Gastroesophageal sphincter (tissue), 3 donors: ENCODE data around the gene SLC39A10.

Source experiments
- EP300 ChIP-seq: sonication (generic); formaldehyde crosslinking; IDR thresholded peaks from one replicate; pipeline ENCODE4 v1.6.1; 2017; ENCODE audit warnings: antibody characterized with exemption, mild to moderate bottlenecking
- POLR2A ChIP-seq, 2 donors: fragments of 450-650 bp; IDR thresholded peaks; one replicate each; pipeline ENCODE4 v1.6.1; 2017; ENCODE audit warnings: antibody characterized with exemption in 2 of 2, mild to moderate bottlenecking in 2 of 2, moderate library complexity in 1 of 2
- POLR2AphosphoS5 ChIP-seq: sonication (generic); formaldehyde crosslinking; IDR thresholded peaks from one replicate; pipeline ENCODE4 v1.6.1; 2017; ENCODE audit warnings: antibody characterized with exemption
- TF ChIP-seq, protein P1 (sequence below), 4 experiments: fragments of 200-600 bp in 2 of 4; fragments of 450-650 bp in 2 of 4; sonication (generic) in 1 of 4; IDR thresholded peaks; one replicate each; pipeline ENCODE4 v1.5.1; 2017 to 2019; ENCODE audit warnings: antibody characterized with exemption in 4 of 4, mild to moderate bottlenecking in 2 of 4, moderate library complexity in 2 of 4

- TF ChIP-seq, protein P1, sequence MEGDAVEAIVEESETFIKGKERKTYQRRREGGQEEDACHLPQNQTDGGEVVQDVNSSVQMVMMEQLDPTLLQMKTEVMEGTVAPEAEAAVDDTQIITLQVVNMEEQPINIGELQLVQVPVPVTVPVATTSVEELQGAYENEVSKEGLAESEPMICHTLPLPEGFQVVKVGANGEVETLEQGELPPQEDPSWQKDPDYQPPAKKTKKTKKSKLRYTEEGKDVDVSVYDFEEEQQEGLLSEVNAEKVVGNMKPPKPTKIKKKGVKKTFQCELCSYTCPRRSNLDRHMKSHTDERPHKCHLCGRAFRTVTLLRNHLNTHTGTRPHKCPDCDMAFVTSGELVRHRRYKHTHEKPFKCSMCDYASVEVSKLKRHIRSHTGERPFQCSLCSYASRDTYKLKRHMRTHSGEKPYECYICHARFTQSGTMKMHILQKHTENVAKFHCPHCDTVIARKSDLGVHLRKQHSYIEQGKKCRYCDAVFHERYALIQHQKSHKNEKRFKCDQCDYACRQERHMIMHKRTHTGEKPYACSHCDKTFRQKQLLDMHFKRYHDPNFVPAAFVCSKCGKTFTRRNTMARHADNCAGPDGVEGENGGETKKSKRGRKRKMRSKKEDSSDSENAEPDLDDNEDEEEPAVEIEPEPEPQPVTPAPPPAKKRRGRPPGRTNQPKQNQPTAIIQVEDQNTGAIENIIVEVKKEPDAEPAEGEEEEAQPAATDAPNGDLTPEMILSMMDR (IDR thresholded peaks at IDR 0.05) = no peak
- TF ChIP-seq POLR2A (IDR thresholded peaks at IDR 0.05) (no peak), EP300 (no peak), POLR2AphosphoS5 (no peak)
Measured at GRCh38 chr2:195613922-195614321, 43.1 kb upstream of the SLC39A10 start.
